DND-41 (cell line): ENCODE measurements around the gene PPP1R37.

Experiments used
- ATAC-seq: fragments of 200-7000 bp; cut with Tn5 transposase; 3 replicates; pipeline ENCODE4 v1.9.1; 2021; ENCODE audit warnings: low read depth; ENCODE audit not compliant: insufficient read depth
- DNase-seq: peaks from one replicate; pipeline ENCODE4 v3.0.0-alpha.2; 2020
- H2AFZ ChIP-seq: 2 replicates; pipeline ENCODE4 v1.6.0; 2012; ENCODE audit warnings: low read depth, low read length
- H3K27ac ChIP-seq: 2 replicates; pipeline ENCODE4 v1.5.1; 2012; ENCODE audit warnings: low read length, inconsistent platforms
- H3K27me3 ChIP-seq: fragments of 200-600 bp; sonication (generic); 2 replicates; pipeline ENCODE4 v1.6.0; 2012; ENCODE audit warnings: low read length, mild to moderate bottlenecking, inconsistent platforms; ENCODE audit not compliant: insufficient read depth, poor library complexity
- H3K36me3 ChIP-seq: 2 replicates; pipeline ENCODE4 v1.5.1; 2012; ENCODE audit warnings: low read length, inconsistent platforms; ENCODE audit not compliant: insufficient read depth
- H3K4me1 ChIP-seq: 2 replicates; pipeline ENCODE4 v1.5.1; 2012; ENCODE audit warnings: mild to moderate bottlenecking, low read length; ENCODE audit not compliant: insufficient read depth
- H3K4me2 ChIP-seq: 2 replicates; pipeline ENCODE4 v1.6.0; 2012; ENCODE audit warnings: mild to moderate bottlenecking, moderate library complexity, low read length, inconsistent platforms; ENCODE audit not compliant: insufficient read depth
- H3K4me3 ChIP-seq, 2 experiments: fragments of 200-600 bp in 1 of 2; shearing (Covaris generic) in 1 of 2; 2 replicates each; pipeline ENCODE4 v1.5.1; 2012 to 2016; ENCODE audit warnings: inconsistent platforms in 2 of 2, low read length in 2 of 2, mild to moderate bottlenecking in 2 of 2, low read depth in 1 of 2, moderate library complexity in 1 of 2
- H3K79me2 ChIP-seq: 2 replicates; pipeline ENCODE4 v1.6.0; 2012; ENCODE audit warnings: low read length, inconsistent platforms; ENCODE audit not compliant: insufficient read depth
- H3K9ac ChIP-seq: 2 replicates; pipeline ENCODE4 v1.6.0; 2012; ENCODE audit warnings: low read depth, mild to moderate bottlenecking, inconsistent platforms, low read length, moderate library complexity
- H3K9me3 ChIP-seq: 2 replicates; pipeline ENCODE4 v1.5.1; 2012; ENCODE audit warnings: low read length, moderate library complexity, mild to moderate bottlenecking, inconsistent platforms; ENCODE audit not compliant: insufficient read depth, severe bottlenecking
- H4K20me1 ChIP-seq: 2 replicates; pipeline ENCODE4 v1.6.0; 2012; ENCODE audit warnings: low read length; ENCODE audit not compliant: insufficient read depth
- EZH2 ChIP-seq: IDR thresholded peaks from 3 replicates; pipeline ENCODE4 v1.6.1; 2012; ENCODE audit warnings: borderline replicate concordance, low read depth, mild to moderate bottlenecking, moderate library complexity, low read length, inconsistent platforms; ENCODE audit not compliant: severe bottlenecking
- TF ChIP-seq, protein P1 (sequence below): IDR thresholded peaks from 2 replicates; pipeline ENCODE4 v1.5.1; 2012; ENCODE audit warnings: borderline replicate concordance, low read length, moderate library complexity, mild to moderate bottlenecking; ENCODE audit not compliant: poor library complexity, severe bottlenecking; ENCODE audit errors: extremely low read depth

The PPP1R37 gene

DNA sequence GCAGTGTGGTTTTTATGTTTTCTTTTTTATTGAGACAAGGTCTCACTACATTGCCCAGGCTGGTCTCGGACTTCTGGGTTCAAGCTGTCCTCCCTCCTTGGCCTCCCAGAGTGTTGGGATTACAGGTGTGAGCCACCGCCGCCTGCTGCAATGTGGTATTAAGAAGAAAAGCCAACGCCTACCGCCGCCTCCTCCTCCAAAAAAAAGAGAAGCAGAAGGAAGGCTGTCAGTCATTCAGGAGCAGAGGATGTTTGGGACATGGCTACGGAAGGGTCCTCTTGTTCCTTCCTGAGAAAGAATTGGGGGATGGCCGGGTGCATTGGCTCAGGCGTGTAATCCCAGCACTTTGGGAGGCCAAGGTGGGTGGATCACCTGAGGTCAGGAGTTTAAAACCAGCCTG lies 1.2 kb downstream of the PPP1R37 start:
- TF ChIP-seq EZH2, result no peak
- TF ChIP-seq, protein P1, sequence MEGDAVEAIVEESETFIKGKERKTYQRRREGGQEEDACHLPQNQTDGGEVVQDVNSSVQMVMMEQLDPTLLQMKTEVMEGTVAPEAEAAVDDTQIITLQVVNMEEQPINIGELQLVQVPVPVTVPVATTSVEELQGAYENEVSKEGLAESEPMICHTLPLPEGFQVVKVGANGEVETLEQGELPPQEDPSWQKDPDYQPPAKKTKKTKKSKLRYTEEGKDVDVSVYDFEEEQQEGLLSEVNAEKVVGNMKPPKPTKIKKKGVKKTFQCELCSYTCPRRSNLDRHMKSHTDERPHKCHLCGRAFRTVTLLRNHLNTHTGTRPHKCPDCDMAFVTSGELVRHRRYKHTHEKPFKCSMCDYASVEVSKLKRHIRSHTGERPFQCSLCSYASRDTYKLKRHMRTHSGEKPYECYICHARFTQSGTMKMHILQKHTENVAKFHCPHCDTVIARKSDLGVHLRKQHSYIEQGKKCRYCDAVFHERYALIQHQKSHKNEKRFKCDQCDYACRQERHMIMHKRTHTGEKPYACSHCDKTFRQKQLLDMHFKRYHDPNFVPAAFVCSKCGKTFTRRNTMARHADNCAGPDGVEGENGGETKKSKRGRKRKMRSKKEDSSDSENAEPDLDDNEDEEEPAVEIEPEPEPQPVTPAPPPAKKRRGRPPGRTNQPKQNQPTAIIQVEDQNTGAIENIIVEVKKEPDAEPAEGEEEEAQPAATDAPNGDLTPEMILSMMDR, result no peak
- ATAC-seq, result no peak
- H3K4me1 ChIP-seq, result peaks cover 59% of the 10 kb centered on the region

DNA sequence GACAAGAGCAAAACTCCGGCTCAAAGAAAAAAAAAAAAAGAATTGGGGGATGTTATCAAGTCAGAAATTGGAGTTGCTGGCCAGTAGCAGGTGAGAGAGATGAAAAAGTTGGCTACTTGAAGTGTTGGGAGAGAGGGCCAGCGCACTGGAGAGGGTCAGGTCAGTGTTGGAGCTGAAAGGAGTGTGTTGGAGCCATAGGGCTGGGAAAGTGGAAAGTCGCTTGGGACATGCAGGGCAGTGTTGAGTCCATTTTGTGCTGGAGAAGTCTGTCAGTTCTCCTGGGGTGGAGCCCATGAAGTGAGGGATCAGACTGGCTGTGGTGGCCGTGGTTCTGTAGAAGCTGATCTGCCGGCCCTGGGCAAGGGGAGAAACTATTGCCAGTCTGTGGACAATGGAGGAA lies 1.7 kb downstream of the PPP1R37 start:
- H3K4me3 ChIP-seq, result peak overlapping the region in 1 of 2 experiments; percentile 69; a peak in 3 of 4 replicates
- peaks cover 55% of the 10 kb centered on the region for H3K36me3 ChIP-seq
- no peaks in the 10 kb centered on the region for H3K27me3 ChIP-seq
- no peak for DNase-seq
- no peak overlapping the region for H3K27ac ChIP-seq
- TF ChIP-seq, protein P1, result no peak
- TF ChIP-seq EZH2, result no peak
- no peak for ATAC-seq
- peak overlapping the region; percentile 92 for H3K4me2 ChIP-seq
- no peaks in the 10 kb centered on the region for H3K9me3 ChIP-seq
- H2AFZ ChIP-seq, result no peak overlapping the region
- peaks cover 65% of the 10 kb centered on the region for H4K20me1 ChIP-seq
- H3K79me2 ChIP-seq, result peaks cover 68% of the 10 kb centered on the region
- H3K4me1 ChIP-seq, result peaks cover 59% of the 10 kb centered on the region
- H3K9ac ChIP-seq, result peak overlapping the region; percentile 76

More for the DNA sequence above, 1.2 kb downstream of the PPP1R37 start:
- peak overlapping the region; percentile 69 to 93; a peak in 3 of 4 replicates for H3K4me3 ChIP-seq
- no peaks in the 10 kb centered on the region for H3K9me3 ChIP-seq
- H3K79me2 ChIP-seq, result peaks cover 65% of the 10 kb centered on the region
- no peak overlapping the region for H3K27ac ChIP-seq
- no peak overlapping the region for H2AFZ ChIP-seq
- H4K20me1 ChIP-seq, result peaks cover 60% of the 10 kb centered on the region
- H3K4me2 ChIP-seq, result peak overlapping the region; percentile 92
- H3K9ac ChIP-seq, result peak overlapping the region; percentile 76
- H3K27me3 ChIP-seq, result no peaks in the 10 kb centered on the region
- no peak for DNase-seq
- peaks cover 51% of the 10 kb centered on the region for H3K36me3 ChIP-seq

DNA sequence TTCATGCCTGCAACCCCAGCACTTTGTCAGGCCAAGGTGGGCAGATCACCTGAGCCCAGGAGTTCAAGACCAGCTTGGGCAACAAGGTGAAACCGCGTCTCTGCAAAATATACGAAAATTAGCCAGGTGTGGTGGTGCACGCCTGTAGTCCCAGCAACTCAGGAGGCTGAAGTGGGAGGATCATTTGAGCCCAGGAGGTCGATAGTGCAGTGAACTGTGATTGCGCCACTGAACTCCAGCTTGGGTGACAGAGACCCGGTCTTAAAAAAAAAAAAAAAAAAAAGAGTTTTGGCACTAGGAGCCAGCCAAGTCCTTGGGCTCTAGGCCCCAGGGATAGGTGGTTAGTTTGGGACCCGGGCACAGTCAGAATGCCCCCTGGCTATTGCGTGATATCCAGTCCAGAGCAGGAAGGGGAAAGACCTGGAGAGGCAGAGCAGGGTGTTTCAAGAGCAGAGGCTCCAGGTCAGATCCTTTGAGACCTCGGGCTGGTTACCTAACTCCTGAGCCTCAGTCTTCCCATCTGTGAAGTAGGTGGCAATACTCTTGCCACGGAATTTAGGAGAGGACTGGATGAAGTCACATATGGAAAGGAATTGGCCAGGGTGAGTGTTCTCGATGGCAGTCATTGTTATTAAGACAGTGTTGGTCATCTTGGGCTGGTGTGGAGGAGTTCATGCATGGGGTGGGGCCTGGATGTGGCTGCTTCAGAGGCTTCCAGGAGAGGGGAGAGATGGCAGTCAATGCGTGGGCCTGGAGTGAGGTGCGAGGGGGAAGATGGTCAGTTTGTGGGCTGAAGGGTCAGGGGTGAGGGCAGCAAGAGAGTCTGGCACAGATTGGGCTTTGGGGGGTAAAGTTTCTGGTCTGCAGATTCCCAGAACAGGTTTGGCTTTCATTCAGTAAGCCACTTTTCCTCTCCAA lies 2.8 kb downstream of the PPP1R37 start:
- Histone ChIP-seq H3K79me2 (peaks cover 79% of the 10 kb centered on the region), H3K4me2 (peak overlapping the region; percentile 92; the same call in 1 of the 2 replicates), H3K9me3 (no peaks in the 10 kb centered on the region), H2AFZ (no peak overlapping the region), H3K27me3 (no peaks in the 10 kb centered on the region), H3K36me3 (peaks cover 53% of the 10 kb centered on the region), H4K20me1 (peaks cover 76% of the 10 kb centered on the region), H3K4me1 (peaks cover 59% of the 10 kb centered on the region), H3K9ac (0 out of 2 replicates have a peak overlapping the region, but pooled peaks have one; percentile 11), H3K4me3 (peak overlapping the region in 1 of 2 experiments; percentile 69; a peak in 2 of 4 replicates), H3K27ac (no peak overlapping the region)
- DNase-seq (no peak), ATAC-seq (no peak)
- TF ChIP-seq, protein P1, result no peak
- TF ChIP-seq EZH2, result no peak
